Activated CD8-positive, alpha-beta memory T cell treated with anti-CD3 and anti-CD28 coated beads, Interleukin-2, amount 50 U/mL, for 24 hours (primary cell): ENCODE measurements around the gene DIPK1B.
"Not testable (repeated sequence)": the region's sequence is repeated elsewhere in the genome, so short reads cannot be mapped to it uniquely, and the experiment has no call there.

Experiments used
- DNase-seq: peaks from one replicate; pipeline ENCODE4 v3.0.0-alpha.2; 2020; ENCODE audit errors: extremely low read depth

The DIPK1B gene

GRCh38 chr9:136698635-136699246, 13.6 kb upstream of the DIPK1B start:
- no peak for DNase-seq

DNA sequence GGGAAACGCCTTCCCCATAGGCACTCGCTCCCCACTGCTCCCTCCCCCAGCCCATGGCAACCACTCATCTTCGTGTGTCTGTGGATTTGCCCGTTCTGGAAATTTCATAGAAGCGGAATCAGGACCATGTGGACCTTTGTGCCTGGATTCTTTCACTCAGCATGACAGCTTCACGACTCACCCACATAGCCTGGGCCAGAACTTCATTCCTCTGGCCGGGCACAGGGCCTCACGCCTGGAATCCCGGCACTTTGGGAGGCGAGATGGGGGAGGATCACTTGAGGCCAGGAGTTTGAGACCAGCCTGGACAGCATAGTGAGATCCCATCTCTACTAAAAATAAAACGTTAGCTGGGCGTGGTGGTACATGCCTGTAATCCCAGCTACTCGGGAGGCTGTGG, 12.1 kb upstream of the DIPK1B start:
- DNase-seq, result no peak

GRCh38 chr9:136700959-136701667, 11.3 kb upstream of the DIPK1B start:
- peak; percentile 58 for DNase-seq

DNA sequence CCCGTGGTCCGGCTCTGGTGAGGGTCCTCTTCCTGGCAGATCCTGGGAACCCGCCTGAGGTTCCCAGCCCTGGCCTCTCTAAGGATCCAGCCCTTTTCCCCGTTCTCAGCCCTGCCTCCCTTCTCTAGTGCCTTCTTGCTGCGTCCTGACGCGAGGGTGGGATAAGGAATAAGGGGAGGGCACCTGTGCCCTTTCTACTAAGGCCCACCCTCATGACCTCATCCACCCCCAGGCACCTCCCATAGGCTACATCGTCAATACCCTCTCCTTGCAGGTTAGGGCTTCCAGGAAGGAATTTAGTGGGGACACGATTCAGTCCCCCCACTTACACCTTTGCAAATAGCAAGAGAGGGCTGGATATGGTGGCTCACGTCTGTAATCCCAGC, 10.7 kb upstream of the DIPK1B start:
- no peak for DNase-seq

DNA sequence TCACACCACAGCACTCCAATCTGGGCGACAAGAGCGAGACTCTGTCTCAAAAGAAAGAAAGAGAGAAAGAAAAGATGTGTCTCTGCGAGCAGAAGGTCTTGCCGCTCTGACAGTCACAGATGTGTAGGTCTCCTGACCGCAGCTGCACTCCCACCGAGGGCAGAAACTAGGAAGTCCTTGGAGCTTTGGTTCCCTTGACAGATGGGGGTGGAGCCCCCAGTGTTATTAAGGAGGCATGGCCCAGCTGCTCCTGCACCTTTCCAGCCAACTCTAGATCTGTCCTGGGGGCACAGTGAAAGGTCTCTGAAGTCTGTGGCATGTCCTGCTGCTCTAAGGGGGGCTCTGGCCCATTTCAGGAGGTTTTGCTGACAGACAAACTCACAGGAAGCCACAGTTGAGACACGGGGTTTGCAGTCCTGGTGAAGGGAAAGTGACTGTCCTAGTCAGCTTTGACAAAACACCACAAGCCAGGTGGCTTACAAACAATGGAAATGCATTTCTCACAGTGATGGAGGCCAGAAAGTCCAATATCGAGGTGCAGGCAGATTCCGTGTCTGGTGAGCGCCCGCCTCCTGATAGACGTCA, 9.0 kb upstream of the DIPK1B start:
- DNase-seq, result no peak

- DNase-seq, result not testable (repeated sequence)
Measured at GRCh38 chr9:136704741-136705140, 7.6 kb upstream of the DIPK1B start.

- no peak for DNase-seq
Measured at GRCh38 chr9:136705564-136705963, 6.8 kb upstream of the DIPK1B start.

GRCh38 chr9:136707011-136707410, 5.4 kb upstream of the DIPK1B start:
- no peak for DNase-seq

- DNase-seq, result no peak
Measured at GRCh38 chr9:136707849-136708517, 4.4 kb upstream of the DIPK1B start.

GRCh38 chr9:136709454-136710109, 2.8 kb upstream of the DIPK1B start:
- no peak for DNase-seq

DNA sequence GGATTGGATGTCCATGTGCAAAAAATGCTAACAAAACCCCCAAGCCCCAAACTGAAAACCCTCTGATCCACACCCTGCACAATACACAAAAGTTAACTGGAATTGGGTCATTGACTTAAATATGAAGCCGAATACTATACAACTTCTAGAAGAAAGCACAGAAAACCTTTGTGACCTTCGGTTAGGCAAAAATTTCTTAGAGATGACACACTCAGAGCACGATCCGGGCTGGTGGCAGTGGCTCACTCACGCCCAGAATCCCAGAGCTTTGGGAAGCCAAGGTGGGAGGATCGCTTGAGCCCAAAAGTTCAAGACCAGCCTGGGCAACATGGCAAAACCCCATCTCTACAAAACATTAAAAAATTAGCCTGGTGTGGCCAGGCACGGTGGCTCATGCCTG, 1.8 kb upstream of the DIPK1B start:
- DNase-seq, result no peak

DNA sequence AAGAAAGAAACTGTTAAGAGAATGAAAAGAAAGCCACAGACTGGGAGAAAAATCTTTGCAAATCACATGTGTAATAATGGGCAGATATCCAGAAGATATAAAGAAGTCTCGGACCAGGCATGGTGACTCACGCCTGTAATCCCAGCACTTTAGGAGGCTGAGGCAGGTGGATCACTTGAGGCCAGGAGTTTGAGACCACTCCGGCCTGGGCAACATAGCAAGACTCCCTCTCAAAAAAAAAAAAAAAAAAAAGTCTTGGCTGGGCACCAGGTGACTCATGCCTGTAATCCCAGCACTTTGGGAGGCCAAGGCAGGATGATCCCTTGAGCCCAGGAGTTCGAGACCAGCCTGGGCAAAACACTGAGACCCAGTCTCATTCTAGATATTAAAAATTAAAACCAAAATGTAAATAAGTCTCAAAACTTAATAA, 1.1 kb upstream of the DIPK1B start:
- not testable (repeated sequence) for DNase-seq

- DNase-seq, result no peak
Measured at GRCh38 chr9:136712690-136713544, 545 bp downstream of the DIPK1B start.

- DNase-seq, result no peak
Measured at GRCh38 chr9:136713550-136713949, 1.2 kb downstream of the DIPK1B start.

- DNase-seq, result no peak
Measured at GRCh38 chr9:136714096-136714892, 1.9 kb downstream of the DIPK1B start.

- DNase-seq, result no peak
Measured at GRCh38 chr9:136714893-136715274, 2.5 kb downstream of the DIPK1B start.

DNA sequence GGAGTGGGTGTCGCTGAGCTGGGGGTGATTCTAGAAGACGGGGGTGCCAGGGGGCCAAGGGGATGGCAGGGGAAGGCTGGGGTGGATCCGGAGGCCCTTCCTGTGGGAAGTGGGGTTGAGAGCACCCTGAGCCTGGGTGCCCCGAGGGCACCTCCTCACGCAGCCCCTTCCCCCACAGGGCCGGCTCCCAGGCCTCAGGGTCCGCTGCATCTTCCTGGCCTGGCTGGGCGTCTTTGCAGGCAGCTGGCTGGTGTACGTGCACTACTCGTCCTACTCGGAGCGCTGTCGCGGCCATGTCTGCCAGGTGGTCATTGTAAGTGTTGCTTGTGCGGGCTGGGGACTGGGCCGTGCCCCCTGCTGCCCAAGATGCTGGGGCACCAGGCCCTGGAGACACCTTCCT, 5.0 kb downstream of the DIPK1B start:
- DNase-seq, result no peak

DNA sequence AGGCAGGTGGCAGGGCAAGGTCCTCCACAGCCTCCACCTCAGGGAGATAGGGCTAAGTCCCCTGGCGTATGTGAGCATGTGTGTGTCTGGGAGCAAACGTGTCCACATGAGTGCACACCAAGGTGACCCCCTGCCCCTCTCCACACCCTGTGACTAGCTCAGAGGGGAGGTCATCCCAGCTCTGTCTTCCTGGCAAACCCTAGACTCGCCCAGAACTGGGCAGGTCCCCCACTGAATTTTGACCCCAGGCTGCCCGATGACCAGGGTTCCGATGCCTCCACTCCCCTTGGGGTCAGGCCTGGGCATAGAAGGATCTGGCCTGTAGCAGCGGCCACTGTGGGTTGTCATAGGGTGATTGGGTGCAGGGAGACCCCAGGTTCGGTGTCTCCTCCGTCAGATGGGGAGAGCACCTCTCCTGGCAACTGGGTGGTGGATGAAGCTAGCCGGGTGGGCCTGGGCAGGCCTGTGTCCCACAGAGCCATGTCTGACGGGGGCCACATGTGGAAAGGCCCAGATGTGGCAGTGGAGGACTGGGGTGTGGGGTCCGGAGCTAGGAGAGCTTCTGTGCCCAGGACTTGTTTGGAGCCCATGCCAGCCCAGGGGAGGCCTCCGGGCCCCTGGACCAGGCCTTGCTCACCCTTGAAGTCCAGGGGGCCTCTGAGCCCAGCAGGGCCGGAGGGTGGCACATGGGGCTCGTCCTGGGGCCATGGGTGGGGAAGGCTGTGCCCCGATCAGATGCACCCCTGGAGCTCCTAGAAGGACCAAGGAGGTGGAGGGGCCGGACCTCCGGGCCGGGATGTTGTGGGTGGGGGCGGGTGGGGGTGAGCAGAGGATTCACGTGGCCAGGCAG, 6.2 kb downstream of the DIPK1B start:
- DNase-seq, result no peak

GRCh38 chr9:136719195-136719880, 7.0 kb downstream of the DIPK1B start:
- DNase-seq, result no peak
